K562 treated with DMSO at 1 percent for 12 hours (cell line): ENCODE data around the gene KLK7. TPM values are rescaled to one million over a fixed set of nuclear protein-coding genes. Genes with fewer than 3 reads are reported as not detected.

Source experiments
- total RNA-seq: library from RNA; unstranded; fragments of 300-600 nt; gene quantifications from 2 replicates; pipeline ENCODE4 v1.2.3, GENCODE V29; 2022; ENCODE audit not compliant: insufficient read depth

Gene KLK7
- total RNA-seq = not detected in 2 replicates

GRCh38 chr19:50983625-50984292 lies at the start of gene KLK7:
KLK7 (minus strand) TSS chr19:50983917; CDS start chr19:50982399, 1,518 bp downstream.

GRCh38 chr19:51026554-51026831 lies 42.8 kb upstream of the KLK7 start, which contains the start of gene KLK11:
KLK11 (minus strand) TSS chr19:51026616; CDS start chr19:51025631, 985 bp downstream.

GRCh38 chr19:51019544-51019925 lies 35.8 kb upstream of the KLK7 start, which contains the start of gene KLK10:
KLK10 (minus strand) TSS chr19:51019709; CDS start chr19:51019130, 579 bp downstream.

GRCh38 chr19:51001515-51001914 lies 17.8 kb upstream of the KLK7 start, which contains the start of gene KLK8:
KLK8 (minus strand) TSS chr19:51001604; CDS start chr19:51001167, 437 bp downstream.

GRCh38 chr19:50969413-50969760 lies 14.3 kb downstream of the KLK7 start, which contains the start of gene KLK6:
KLK6 (minus strand) TSS chr19:50969591; CDS start chr19:50968104, 1,487 bp downstream.

GRCh38 chr19:50952910-50953309 lies 30.8 kb downstream of the KLK7 start, which contains the start of gene KLK5:
KLK5 (minus strand) TSS chr19:50953038; CDS start chr19:50952657, 381 bp downstream.

Other genes with a start within 250 kb of the KLK7 start
- gene GPR32, start 213.5 kb downstream of the KLK7 start, total RNA-seq = not detected in 2 replicates
- gene ACP4, start 193.5 kb downstream of the KLK7 start, total RNA-seq = not detected in 2 replicates
- gene KLK1, start 160.1 kb downstream of the KLK7 start, total RNA-seq = 18.4 and 21.5 TPM in 2 replicates
- gene KLK15, start 150.3 kb downstream of the KLK7 start, total RNA-seq = not detected in 2 replicates
- not detected in 2 replicates for gene KLK3, start 129.0 kb downstream of the KLK7 start, total RNA-seq
- gene KLK2, start 110.5 kb downstream of the KLK7 start, total RNA-seq = not detected in 2 replicates
- gene KLK4, start 72.5 kb downstream of the KLK7 start, total RNA-seq = not detected in 2 replicates
- gene KLK5, start 30.9 kb downstream of the KLK7 start, total RNA-seq = not detected in 2 replicates
- gene KLK6, start 14.3 kb downstream of the KLK7 start, total RNA-seq = not detected in 2 replicates
- gene KLK8, start 17.7 kb upstream of the KLK7 start, total RNA-seq = not detected in 2 replicates
- gene KLK10, start 35.8 kb upstream of the KLK7 start, total RNA-seq = not detected in 2 replicates
- gene KLK11, start 42.7 kb upstream of the KLK7 start, total RNA-seq = not detected in 2 replicates
- gene KLK12, start 51.1 kb upstream of the KLK7 start, total RNA-seq = not detected in 2 replicates
- 1.7 and 2.0 TPM in 2 replicates for gene KLK13, start 81.2 kb upstream of the KLK7 start, total RNA-seq
- not detected in 2 replicates for gene KLK14, start 99.0 kb upstream of the KLK7 start, total RNA-seq
- gene CTU1, start 124.5 kb upstream of the KLK7 start, total RNA-seq = 13.7 and 31.1 TPM in 2 replicates
- 0.69 TPM in 1 of 2 replicates, not detected in the other for gene SIGLEC9, start 141.0 kb upstream of the KLK7 start, total RNA-seq
- not detected in 2 replicates for gene SIGLEC7, start 158.4 kb upstream of the KLK7 start, total RNA-seq
- 69.7 and 75.9 TPM in 2 replicates for gene CD33, start 241.2 kb upstream of the KLK7 start, total RNA-seq